HG03103 (cell line): ENCODE results near the gene REN.

Source experiments
- ATAC-seq: cut with Tn5 transposase; IDR thresholded peaks from one replicate; pipeline ENCODE4 v1.9.1; 2021; ENCODE audit warnings: low read depth; ENCODE audit not compliant: unreplicated experiment

Gene REN

DNA sequence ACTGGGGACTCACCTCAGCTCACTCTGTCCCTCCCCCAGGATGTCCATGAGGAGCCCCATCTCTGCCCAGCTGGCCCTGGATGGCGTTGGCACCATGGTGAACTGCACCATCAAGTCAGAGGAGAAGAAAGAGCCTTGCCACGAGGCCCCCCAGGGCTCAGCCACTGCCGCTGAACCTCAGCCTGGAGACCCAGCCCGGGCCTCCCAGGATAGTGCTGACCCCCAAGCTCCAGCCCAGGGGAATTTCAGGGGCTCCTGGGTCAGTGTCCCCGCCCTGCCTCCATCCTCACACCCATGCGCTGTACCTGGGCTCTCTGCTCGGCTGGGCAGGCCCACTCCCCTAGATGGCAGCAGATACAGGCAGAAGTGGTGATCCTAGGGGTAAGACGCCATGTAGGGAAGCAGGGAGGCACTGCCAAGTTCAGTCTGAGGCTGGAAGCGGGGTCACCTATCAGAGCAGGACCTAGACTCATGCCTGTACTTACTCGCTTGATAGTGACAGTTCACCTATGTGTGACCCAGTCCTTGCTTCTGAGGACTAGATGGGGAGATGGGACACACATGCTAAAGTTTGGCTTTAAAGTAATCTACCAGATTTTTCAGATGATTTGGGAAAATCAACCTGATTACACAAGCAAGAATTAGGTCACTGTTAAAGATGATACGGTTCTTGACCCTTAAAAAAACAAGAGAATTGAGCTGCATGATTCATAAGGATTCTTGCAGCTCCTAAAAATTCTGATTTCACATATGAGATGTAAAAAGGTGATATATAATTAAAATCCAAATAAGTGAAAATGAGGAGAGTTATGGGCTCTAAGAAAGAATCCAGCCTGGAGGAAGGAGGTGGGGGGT lies 53.0 kb downstream of the REN start:
- ATAC-seq: no peak

GRCh38 chr1:204110894-204111633 lies 55.1 kb downstream of the REN start:
- ATAC-seq: no peak

DNA sequence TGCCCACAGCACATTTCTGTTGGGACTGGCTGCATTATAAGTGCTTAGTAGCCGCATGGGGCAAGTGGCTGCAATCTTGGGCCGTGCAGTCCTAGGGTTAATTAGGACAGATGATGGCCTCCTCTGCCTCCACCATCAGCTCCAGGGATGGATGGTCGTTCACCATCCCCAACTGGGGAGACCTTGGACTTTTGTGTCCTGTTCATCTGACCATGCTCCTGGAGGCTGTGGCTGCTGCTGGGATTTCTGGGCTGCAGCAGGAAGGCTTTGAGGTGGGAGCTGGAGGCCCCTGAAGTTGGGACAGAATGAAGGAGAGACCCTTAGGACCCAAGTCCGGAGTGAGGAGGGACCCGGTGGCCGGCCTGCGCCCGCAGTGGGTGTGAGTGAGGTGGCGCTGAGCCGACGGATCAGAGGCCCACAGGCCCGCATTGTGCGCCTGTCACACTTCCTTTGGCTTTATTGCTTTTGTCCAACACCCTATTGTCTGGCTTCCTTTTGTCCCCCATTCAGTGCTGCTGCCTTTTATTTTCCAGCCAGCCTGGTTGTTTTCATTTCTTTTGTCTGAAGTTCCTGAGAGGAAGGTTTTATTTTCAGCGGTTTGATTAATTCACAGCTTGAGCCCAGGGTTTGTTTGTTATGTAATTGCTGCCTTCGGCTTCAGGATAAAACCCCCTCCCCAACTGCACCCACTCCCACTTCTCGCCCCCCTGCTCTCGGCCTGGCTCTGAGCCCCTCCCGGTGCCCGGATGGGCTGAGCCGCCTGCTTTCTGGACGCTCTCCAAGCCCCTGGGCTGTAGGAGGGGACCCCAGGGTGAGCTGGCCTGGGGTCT lies 57.6 kb downstream of the REN start:
- no peak for ATAC-seq

GRCh38 chr1:204107892-204108291 lies 58.2 kb downstream of the REN start:
- no peak for ATAC-seq

DNA sequence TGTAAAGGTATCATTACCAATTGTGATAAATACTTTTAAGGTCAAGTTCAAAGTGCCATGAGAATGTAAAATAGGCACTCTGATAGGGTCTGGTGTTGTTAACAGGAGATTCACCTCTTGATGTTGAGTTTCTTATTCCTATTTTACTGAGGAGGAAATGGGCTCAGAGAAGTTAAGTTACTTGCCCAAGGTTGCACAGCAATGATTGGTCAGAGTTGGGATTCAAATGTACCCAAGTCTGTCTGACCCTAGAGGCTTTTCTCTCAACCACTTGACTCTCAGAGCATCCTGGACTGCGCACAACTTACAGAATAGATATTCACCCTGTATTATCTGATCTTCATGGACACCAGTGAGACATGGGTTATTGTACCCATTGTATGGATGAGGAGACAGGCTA lies 59.3 kb downstream of the REN start:
- ATAC-seq: no peak

GRCh38 chr1:204105131-204105515 lies 61.0 kb downstream of the REN start:
- ATAC-seq: no peak
